Measurements from ENCODE around the gene CPZ. TPM values are rescaled to one million over a fixed set of nuclear protein-coding genes. Genes with fewer than 3 reads are reported as not detected.

The CPZ gene
- total and polyA plus RNA-seq, 10 of the 15 experiments (the other 5 are each of a cell fraction or from before 2014, with no cell fraction given): not detected

- CTCF ChIA-PET: interaction anchor here (1.3 kb wide), 1 partner anchor 11 kb away, joined by 4 read pairs; no protein-coding TSS in a partner anchor
- POLR2A ChIA-PET: no interaction called here
- Histone ChIP-seq H3K4me1 (ENCODE audit: control insufficient read depth, insufficient read depth, low read length) (no peaks in the 10 kb centered on the region), H3K9me3 (replicated peaks; ENCODE audit: control insufficient read depth, insufficient read depth, low read length) (no peaks in the 10 kb centered on the region), H3K4me3 (no peak overlapping the region), H3K79me2 (ENCODE audit: control insufficient read depth, insufficient read depth, low read length) (no peaks in the 10 kb centered on the region), H2AFZ (ENCODE audit: control insufficient read depth, low read depth, low read length) (no peak overlapping the region), H3K27ac (ENCODE audit: control insufficient read depth, insufficient read depth) (no peak overlapping the region), H3K36me3 (ENCODE audit: control insufficient read depth in 2 of 2, insufficient read depth in 2 of 2, low read length in 1 of 2) (no peaks in the 10 kb centered on the region), H3K4me2 (ENCODE audit: control insufficient read depth, insufficient read depth) (no peak overlapping the region), H4K20me1 (ENCODE audit: control insufficient read depth, insufficient read depth) (no peaks in the 10 kb centered on the region), H3K27me3 (replicated peaks in 1 of 2; ENCODE audit: control insufficient read depth in 2 of 2, insufficient read depth in 2 of 2, low read length in 1 of 2) (no peaks in the 10 kb centered on the region; a peak in 1 of 4 replicates), H3K9ac (ENCODE audit: control insufficient read depth, insufficient read depth, low read length) (no peak overlapping the region)
- no peak for ATAC-seq
- SMC1A ChIA-PET (ENCODE audit: uncharacterized antibody, unreplicated experiment): no interaction called here
- no peak for DNase-seq (ENCODE audit: low read depth, low spot score)
- in situ Hi-C loops (cut with MboI) (no loop called here), intact Hi-C loops (cut with micrococcal nuclease; ENCODE audit: unreplicated experiment) (no loop called here)
- TF ChIP-seq, protein P1, sequence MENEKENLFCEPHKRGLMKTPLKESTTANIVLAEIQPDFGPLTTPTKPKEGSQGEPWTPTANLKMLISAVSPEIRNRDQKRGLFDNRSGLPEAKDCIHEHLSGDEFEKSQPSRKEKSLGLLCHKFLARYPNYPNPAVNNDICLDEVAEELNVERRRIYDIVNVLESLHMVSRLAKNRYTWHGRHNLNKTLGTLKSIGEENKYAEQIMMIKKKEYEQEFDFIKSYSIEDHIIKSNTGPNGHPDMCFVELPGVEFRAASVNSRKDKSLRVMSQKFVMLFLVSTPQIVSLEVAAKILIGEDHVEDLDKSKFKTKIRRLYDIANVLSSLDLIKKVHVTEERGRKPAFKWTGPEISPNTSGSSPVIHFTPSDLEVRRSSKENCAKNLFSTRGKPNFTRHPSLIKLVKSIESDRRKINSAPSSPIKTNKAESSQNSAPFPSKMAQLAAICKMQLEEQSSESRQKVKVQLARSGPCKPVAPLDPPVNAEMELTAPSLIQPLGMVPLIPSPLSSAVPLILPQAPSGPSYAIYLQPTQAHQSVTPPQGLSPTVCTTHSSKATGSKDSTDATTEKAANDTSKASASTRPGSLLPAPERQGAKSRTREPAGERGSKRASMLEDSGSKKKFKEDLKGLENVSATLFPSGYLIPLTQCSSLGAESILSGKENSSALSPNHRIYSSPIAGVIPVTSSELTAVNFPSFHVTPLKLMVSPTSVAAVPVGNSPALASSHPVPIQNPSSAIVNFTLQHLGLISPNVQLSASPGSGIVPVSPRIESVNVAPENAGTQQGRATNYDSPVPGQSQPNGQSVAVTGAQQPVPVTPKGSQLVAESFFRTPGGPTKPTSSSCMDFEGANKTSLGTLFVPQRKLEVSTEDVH (IDR thresholded peaks at IDR 0.05; ENCODE audit: low read depth, partially characterized antibody): no peak
- TF ChIP-seq KLF5 (IDR thresholded peaks at IDR 0.05; ENCODE audit: partially characterized antibody) (no peak), NBN (IDR thresholded peaks at IDR 0.05) (no peak), RB1 (IDR thresholded peaks at IDR 0.05; ENCODE audit: borderline replicate concordance) (no peak), RFX5 (IDR thresholded peaks at IDR 0.05; ENCODE audit: low read depth, low read length) (no peak)
- RAD21 ChIA-PET (ENCODE audit: unreplicated experiment): no interaction called here
- no peak for FAIRE-seq
- BruUV-seq (replicated peaks): no TSS peak
- 16% methylated on average over 9 of the region's 9 CpGs for WGBS (ENCODE audit: insufficient coverage, insufficient replicate concordance, low lambda C conversion rate, missing lambda C conversion rate)
Measured at GRCh38 chr4:8550691-8551090, 41.9 kb upstream of the CPZ start.

DNA sequence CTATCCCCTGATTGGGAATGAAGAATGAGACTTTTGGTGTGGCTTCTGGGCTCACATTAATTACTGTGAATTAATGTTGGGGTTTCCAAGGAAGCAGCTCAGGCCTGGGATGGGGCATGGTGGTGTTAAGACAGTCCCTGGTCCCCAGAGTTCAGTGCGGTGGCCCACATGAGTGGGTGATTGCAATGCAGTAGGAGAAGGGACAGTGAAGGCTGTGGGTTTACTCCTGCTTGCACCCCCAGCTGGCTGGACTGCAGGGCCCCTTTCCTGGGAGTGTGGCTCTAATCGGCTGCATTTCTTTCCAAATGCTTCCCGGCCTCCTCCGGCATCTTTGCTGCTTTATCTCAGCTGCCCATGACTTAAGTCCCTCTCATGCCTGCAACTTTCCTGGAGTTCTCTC lies 40.5 kb upstream of the CPZ start:
- intact Hi-C loops (cut with micrococcal nuclease; ENCODE audit: unreplicated experiment): no loop called here
- 43% methylated on average over 2 of the region's 4 CpGs for WGBS (ENCODE audit: insufficient coverage, insufficient replicate concordance, low lambda C conversion rate, missing lambda C conversion rate)
- Histone ChIP-seq H3K9ac (ENCODE audit: control insufficient read depth, insufficient read depth, low read length) (no peak overlapping the region), H3K27me3 (replicated peaks in 1 of 2; ENCODE audit: control insufficient read depth in 2 of 2, insufficient read depth in 2 of 2, low read length in 1 of 2) (no peaks in the 10 kb centered on the region; a peak in 1 of 4 replicates), H3K27ac (ENCODE audit: control insufficient read depth, insufficient read depth) (no peak overlapping the region), H3K9me3 (replicated peaks; ENCODE audit: control insufficient read depth, insufficient read depth, low read length) (no peaks in the 10 kb centered on the region), H3K36me3 (ENCODE audit: control insufficient read depth in 2 of 2, insufficient read depth in 2 of 2, low read length in 1 of 2) (no peaks in the 10 kb centered on the region), H2AFZ (ENCODE audit: control insufficient read depth, low read depth, low read length) (no peak overlapping the region), H3K4me3 (no peak overlapping the region), H3K4me1 (ENCODE audit: control insufficient read depth, insufficient read depth, low read length) (no peaks in the 10 kb centered on the region), H3K79me2 (ENCODE audit: control insufficient read depth, insufficient read depth, low read length) (no peaks in the 10 kb centered on the region), H3K4me2 (ENCODE audit: control insufficient read depth, insufficient read depth) (no peak overlapping the region), H4K20me1 (ENCODE audit: control insufficient read depth, insufficient read depth) (no peaks in the 10 kb centered on the region)
- in situ Hi-C loops (cut with MboI): no loop called here
- DNase-seq (ENCODE audit: low read depth, low spot score) (no peak), FAIRE-seq (no peak), ATAC-seq (no peak)
- no TSS peak for BruUV-seq (replicated peaks)
- POLR2A ChIA-PET: interaction anchor here (0.5 kb wide), 1 partner anchor 18 kb away, joined by 4 read pairs; no protein-coding TSS in a partner anchor
- CTCF ChIA-PET: interaction anchor here (1.3 kb wide), 1 partner anchor 11 kb away, joined by 3 read pairs; no protein-coding TSS in a partner anchor
- RAD21 ChIA-PET (ENCODE audit: unreplicated experiment): no interaction called here
- TF ChIP-seq PAX8 (IDR thresholded peaks at IDR 0.05): no peak
- TF ChIP-seq CREM (IDR thresholded peaks at IDR 0.05; ENCODE audit: low read depth): no peak
- no peak for TF ChIP-seq CREB1 (IDR thresholded peaks at IDR 0.05; ENCODE audit: low read depth)
- TF ChIP-seq PKNOX1 (IDR thresholded peaks at IDR 0.05): no peak
- SMC1A ChIA-PET (ENCODE audit: uncharacterized antibody, unreplicated experiment): no interaction called here

Measured in GM12878 (cell line).